ENCODE data around the gene CSTF3.

Gene CSTF3

DNA sequence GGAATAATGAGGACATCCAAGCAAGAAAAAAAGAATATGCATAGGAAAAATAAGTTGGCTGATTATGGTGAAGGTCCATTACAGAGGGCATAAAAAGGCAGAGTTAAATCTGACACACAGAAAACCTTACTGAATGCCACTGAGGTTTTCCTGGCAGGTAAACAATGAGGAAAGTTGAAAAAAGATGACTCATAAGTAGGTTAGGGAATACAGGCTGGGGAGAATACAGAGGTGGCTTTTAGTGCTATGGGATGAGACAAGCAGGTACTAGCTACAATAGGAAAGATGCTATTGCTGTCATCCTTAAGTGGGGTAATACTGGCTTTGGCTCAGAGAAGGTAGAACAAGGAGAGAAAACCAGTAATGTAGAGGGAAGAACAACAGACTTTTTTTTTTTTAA, 44.7 kb downstream of the CSTF3 start:
- Histone ChIP-seq H3K14ac (ENCODE audit: low read length) (no peak overlapping the region), H4K91ac (ENCODE audit: low read depth, low read length, poor library complexity) (no peak overlapping the region), H2BK15ac (ENCODE audit: low read length) (no peak overlapping the region), H3K79me1 (ENCODE audit: low read depth, low read length) (no peaks in the 10 kb centered on the region), H3K36me3 (replicated peaks in 1 of 2; ENCODE audit: control insufficient read depth in 2 of 2, insufficient read depth in 2 of 2, low read length in 2 of 2) (peaks cover 0 to 28% of the 10 kb centered on the region in 2 donors), H3K4ac (ENCODE audit: low read length) (no peak overlapping the region), H2BK120ac (ENCODE audit: low read depth, low read length) (no peak overlapping the region), H2AFZ (ENCODE audit: low read length) (no peak overlapping the region), H2BK12ac (ENCODE audit: low read length) (no peak overlapping the region), H4K8ac (ENCODE audit: low read depth, low read length) (no peak overlapping the region), H3K4me2 (ENCODE audit: insufficient read depth, low read length, poor library complexity, severe bottlenecking) (no peak overlapping the region), H2BK5ac (ENCODE audit: low read length) (no peak overlapping the region), H2AK5ac (ENCODE audit: low read depth, low read length) (no peak overlapping the region), H3K27me3 (ENCODE audit: control insufficient read depth in 3 of 3, insufficient read depth in 3 of 3, low read depth in 1 of 3, low read length in 3 of 3) (no peaks in the 10 kb centered on the region), H3K4me3 (ENCODE audit: low read length in 2 of 2) (no peak overlapping the region), H3K4me1 (ENCODE audit: control insufficient read depth in 2 of 2, insufficient read depth in 1 of 2, low read depth in 1 of 2, low read length in 2 of 2) (no peaks in the 10 kb centered on the region), H3K9ac (ENCODE audit: low read depth, low read length, poor library complexity) (no peak overlapping the region), H3K9me3 (replicated peaks in 1 of 2; ENCODE audit: control insufficient read depth in 2 of 2, insufficient read depth in 1 of 2, low read depth in 1 of 2, low read length in 2 of 2) (no peaks in the 10 kb centered on the region), H3K23ac (ENCODE audit: low read depth, low read length, poor library complexity) (no peak overlapping the region), H3K27ac (replicated peaks; ENCODE audit: low read length) (no peak overlapping the region), H3K18ac (ENCODE audit: low read length) (no peak overlapping the region)
- DNase-seq (ENCODE audit: low spot score) = no peak

DNA sequence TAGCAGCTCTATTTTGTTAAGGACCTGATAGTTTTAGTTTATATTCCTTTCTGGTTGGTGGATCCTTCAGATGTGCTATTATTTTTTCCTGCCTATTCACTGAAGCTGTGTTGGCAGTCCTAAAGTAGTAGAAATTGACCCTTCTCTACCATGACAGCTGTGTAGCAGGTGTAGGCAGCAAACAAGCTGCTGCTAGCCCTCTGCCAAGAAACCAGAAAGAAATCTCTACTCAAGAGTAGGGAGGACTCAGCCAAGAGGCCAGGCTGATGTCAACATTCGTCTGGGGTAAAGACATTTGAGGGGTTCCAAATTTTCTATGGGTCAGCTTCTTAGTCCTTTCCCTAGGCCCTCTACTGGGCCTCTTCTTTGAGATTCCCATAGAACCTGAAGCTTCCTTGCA, 51.2 kb downstream of the CSTF3 start:
- no peak overlapping the region for H3K9ac ChIP-seq (ENCODE audit: low read depth, low read length, poor library complexity)
- H3K36me3 ChIP-seq (replicated peaks in 1 of 2; ENCODE audit: control insufficient read depth in 2 of 2, insufficient read depth in 2 of 2, low read length in 2 of 2) = peaks cover 1 to 71% of the 10 kb centered on the region in 2 donors
- H2AK5ac ChIP-seq (ENCODE audit: low read depth, low read length) = no peak overlapping the region
- H3K14ac ChIP-seq (ENCODE audit: low read length) = no peak overlapping the region
- H3K4me1 ChIP-seq (ENCODE audit: control insufficient read depth in 2 of 2, insufficient read depth in 1 of 2, low read depth in 1 of 2, low read length in 2 of 2) = peaks cover 0 to 2% of the 10 kb centered on the region in 2 donors
- H4K91ac ChIP-seq (ENCODE audit: low read depth, low read length, poor library complexity) = no peak overlapping the region
- WGBS, 2 donors (ENCODE audit: extremely low coverage in 2 of 2, insufficient read length in 2 of 2, insufficient replicate concordance in 1 of 2) = no CpG with 5 or more reads among the region's 1 CpG
- H3K23ac ChIP-seq (ENCODE audit: low read depth, low read length, poor library complexity) = no peak overlapping the region
- H2AFZ ChIP-seq (ENCODE audit: low read length) = no peak overlapping the region
- H4K8ac ChIP-seq (ENCODE audit: low read depth, low read length) = no peak overlapping the region
- no peak overlapping the region for H3K18ac ChIP-seq (ENCODE audit: low read length)
- H2BK12ac ChIP-seq (ENCODE audit: low read length) = no peak overlapping the region
- no peak overlapping the region for H3K27ac ChIP-seq (replicated peaks; ENCODE audit: low read length)
- H3K4me2 ChIP-seq (ENCODE audit: insufficient read depth, low read length, poor library complexity, severe bottlenecking) = no peak overlapping the region
- no peak overlapping the region for H3K4ac ChIP-seq (ENCODE audit: low read length)
- H2BK5ac ChIP-seq (ENCODE audit: low read length) = no peak overlapping the region
- no peaks in the 10 kb centered on the region for H3K9me3 ChIP-seq (replicated peaks in 1 of 2; ENCODE audit: control insufficient read depth in 2 of 2, insufficient read depth in 1 of 2, low read depth in 1 of 2, low read length in 2 of 2)
- DNase-seq (ENCODE audit: low spot score) = no peak
- H3K4me3 ChIP-seq (ENCODE audit: low read length in 2 of 2) = no peak overlapping the region
- no peaks in the 10 kb centered on the region for H3K27me3 ChIP-seq (ENCODE audit: control insufficient read depth in 3 of 3, insufficient read depth in 3 of 3, low read depth in 1 of 3, low read length in 3 of 3)
- H3K79me1 ChIP-seq (ENCODE audit: low read depth, low read length) = no peaks in the 10 kb centered on the region
- no peak overlapping the region for H2BK120ac ChIP-seq (ENCODE audit: low read depth, low read length)
- H2BK15ac ChIP-seq (ENCODE audit: low read length) = no peak overlapping the region

DNA sequence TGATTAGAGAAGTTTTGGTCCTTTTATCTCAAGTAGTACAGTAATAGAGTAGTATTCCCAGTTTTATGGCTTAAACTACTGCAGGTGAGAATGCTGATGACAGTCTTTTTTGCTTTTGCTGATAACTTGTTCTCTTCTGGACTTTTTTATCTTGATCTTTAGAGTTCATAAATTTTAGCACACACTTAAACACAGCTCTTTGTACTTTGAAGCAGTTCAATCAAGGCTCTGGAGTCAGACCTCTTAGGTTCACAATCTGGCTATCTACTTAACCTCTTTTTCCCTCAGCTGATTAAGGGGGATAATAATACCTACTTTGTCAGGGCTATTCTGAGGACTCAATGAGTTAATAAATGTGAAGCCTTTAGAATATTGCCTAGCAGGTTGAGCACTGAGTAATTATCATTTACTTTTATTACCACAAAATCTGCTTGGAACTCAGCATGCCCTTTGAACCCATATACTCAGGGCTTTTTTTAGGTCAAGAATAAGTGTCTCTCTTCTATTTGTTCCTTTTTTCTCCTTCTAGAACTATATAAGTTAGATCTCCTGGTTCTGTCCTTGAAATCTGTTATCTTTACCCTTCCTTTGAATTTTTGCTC, 51.9 kb downstream of the CSTF3 start:
- DNase-seq (ENCODE audit: low spot score) = no peak
- no peak overlapping the region for H3K4ac ChIP-seq (ENCODE audit: low read length)
- H3K79me1 ChIP-seq (ENCODE audit: low read depth, low read length) = no peaks in the 10 kb centered on the region
- no peak overlapping the region for H3K4me3 ChIP-seq (ENCODE audit: low read length in 2 of 2)
- no peak overlapping the region for H3K14ac ChIP-seq (ENCODE audit: low read length)
- H4K91ac ChIP-seq (ENCODE audit: low read depth, low read length, poor library complexity) = no peak overlapping the region
- H3K9me3 ChIP-seq (replicated peaks in 1 of 2; ENCODE audit: control insufficient read depth in 2 of 2, insufficient read depth in 1 of 2, low read depth in 1 of 2, low read length in 2 of 2) = no peaks in the 10 kb centered on the region
- no peak overlapping the region for H3K9ac ChIP-seq (ENCODE audit: low read depth, low read length, poor library complexity)
- H3K36me3 ChIP-seq (replicated peaks in 1 of 2; ENCODE audit: control insufficient read depth in 2 of 2, insufficient read depth in 2 of 2, low read length in 2 of 2) = peaks cover 1 to 78% of the 10 kb centered on the region in 2 donors
- H4K8ac ChIP-seq (ENCODE audit: low read depth, low read length) = no peak overlapping the region
- no peak overlapping the region for H3K18ac ChIP-seq (ENCODE audit: low read length)
- no peak overlapping the region for H2BK5ac ChIP-seq (ENCODE audit: low read length)
- H3K27me3 ChIP-seq (ENCODE audit: control insufficient read depth in 3 of 3, insufficient read depth in 3 of 3, low read depth in 1 of 3, low read length in 3 of 3) = no peaks in the 10 kb centered on the region
- peaks cover 0 to 2% of the 10 kb centered on the region in 2 donors for H3K4me1 ChIP-seq (ENCODE audit: control insufficient read depth in 2 of 2, insufficient read depth in 1 of 2, low read depth in 1 of 2, low read length in 2 of 2)
- H3K27ac ChIP-seq (replicated peaks; ENCODE audit: low read length) = no peak overlapping the region
- H2AK5ac ChIP-seq (ENCODE audit: low read depth, low read length) = no peak overlapping the region
- no peak overlapping the region for H2BK120ac ChIP-seq (ENCODE audit: low read depth, low read length)
- H3K4me2 ChIP-seq (ENCODE audit: insufficient read depth, low read length, poor library complexity, severe bottlenecking) = no peak overlapping the region
- no peak overlapping the region for H2BK15ac ChIP-seq (ENCODE audit: low read length)
- no peak overlapping the region for H2AFZ ChIP-seq (ENCODE audit: low read length)
- no peak overlapping the region for H3K23ac ChIP-seq (ENCODE audit: low read depth, low read length, poor library complexity)
- no peak overlapping the region for H2BK12ac ChIP-seq (ENCODE audit: low read length)

DNA sequence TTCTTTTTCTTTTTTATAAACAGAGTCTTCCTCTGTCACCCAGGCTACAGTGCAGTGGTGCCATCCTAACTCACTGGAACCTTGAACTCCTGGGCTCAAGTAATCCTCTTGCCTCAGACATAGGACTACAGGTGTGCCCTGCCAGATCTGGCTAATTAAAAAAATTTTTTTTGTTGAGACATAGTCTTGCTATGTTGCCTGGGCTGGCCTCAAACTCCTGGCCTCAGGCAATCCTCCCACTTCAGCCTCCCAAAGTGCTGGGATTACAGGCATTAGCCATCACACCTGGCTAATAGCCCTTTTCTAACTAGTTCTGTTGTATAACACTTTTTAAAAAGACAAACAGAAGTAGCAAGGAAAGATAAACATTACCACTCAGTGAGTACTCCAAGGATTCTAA, 57.4 kb downstream of the CSTF3 start:
- Histone ChIP-seq H3K18ac (ENCODE audit: low read length) (no peak overlapping the region), H2BK5ac (ENCODE audit: low read length) (no peak overlapping the region), H2BK120ac (ENCODE audit: low read depth, low read length) (no peak overlapping the region), H3K9ac (ENCODE audit: low read depth, low read length, poor library complexity) (no peak overlapping the region), H3K27me3 (ENCODE audit: control insufficient read depth in 3 of 3, insufficient read depth in 3 of 3, low read depth in 1 of 3, low read length in 3 of 3) (no peaks in the 10 kb centered on the region), H3K4me3 (ENCODE audit: low read length in 2 of 2) (no peak overlapping the region), H3K4me1 (ENCODE audit: control insufficient read depth in 2 of 2, insufficient read depth in 1 of 2, low read depth in 1 of 2, low read length in 2 of 2) (no peaks in the 10 kb centered on the region), H4K8ac (ENCODE audit: low read depth, low read length) (no peak overlapping the region), H3K36me3 (replicated peaks in 1 of 2; ENCODE audit: control insufficient read depth in 2 of 2, insufficient read depth in 2 of 2, low read length in 2 of 2) (peaks cover 12 to 100% of the 10 kb centered on the region in 2 donors), H2BK15ac (ENCODE audit: low read length) (no peak overlapping the region), H3K4ac (ENCODE audit: low read length) (no peak overlapping the region), H3K9me3 (replicated peaks in 1 of 2; ENCODE audit: control insufficient read depth in 2 of 2, insufficient read depth in 1 of 2, low read depth in 1 of 2, low read length in 2 of 2) (no peaks in the 10 kb centered on the region), H3K27ac (replicated peaks; ENCODE audit: low read length) (no peak overlapping the region), H3K79me1 (ENCODE audit: low read depth, low read length) (no peaks in the 10 kb centered on the region), H3K4me2 (ENCODE audit: insufficient read depth, low read length, poor library complexity, severe bottlenecking) (no peak overlapping the region), H3K23ac (ENCODE audit: low read depth, low read length, poor library complexity) (no peak overlapping the region), H4K91ac (ENCODE audit: low read depth, low read length, poor library complexity) (no peak overlapping the region), H2AK5ac (ENCODE audit: low read depth, low read length) (no peak overlapping the region), H3K14ac (ENCODE audit: low read length) (no peak overlapping the region), H2BK12ac (ENCODE audit: low read length) (no peak overlapping the region), H2AFZ (ENCODE audit: low read length) (no peak overlapping the region)
- no peak for DNase-seq (ENCODE audit: low spot score)
